GM06990 (cell line): ENCODE results near the gene SRPX.

ENCODE experiments used
- DNase-seq: peaks from one replicate; pipeline ENCODE4 v3.0.0-alpha.2; 2011; ENCODE audit not compliant: insufficient read length; ENCODE audit errors: extremely low read depth
- H3K27me3 ChIP-seq: replicated peaks from 2 replicates; pipeline ENCODE4 v1.6.0; 2011; ENCODE audit warnings: low read length; ENCODE audit not compliant: control insufficient read depth, insufficient read depth
- H3K36me3 ChIP-seq: 2 replicates; pipeline ENCODE4 v1.5.1; 2011; ENCODE audit warnings: low read length; ENCODE audit not compliant: control insufficient read depth, insufficient read depth
- H3K4me3 ChIP-seq: replicated peaks from 2 replicates; pipeline ENCODE4 v1.5.1; 2011; ENCODE audit warnings: low read depth, mild to moderate bottlenecking, control low read depth, low read length
- CTCF ChIP-seq: IDR thresholded peaks from 2 replicates; pipeline ENCODE4 v1.5.1; 2011; ENCODE audit warnings: low read length, control low read depth, mild to moderate bottlenecking, inconsistent platforms; ENCODE audit not compliant: insufficient read depth, poor library complexity, severe bottlenecking

The SRPX gene

GRCh38 chrX:38178396-38178795 is 42.3 kb downstream of the SRPX start:
- TF ChIP-seq CTCF, result no peak
- H3K27me3 ChIP-seq, result no peaks in the 10 kb centered on the region
- DNase-seq, result no peak
- no peaks in the 10 kb centered on the region for H3K36me3 ChIP-seq
- no peak overlapping the region for H3K4me3 ChIP-seq

- DNase-seq, result no peak
- TF ChIP-seq CTCF, result peak; percentile 53
- Histone ChIP-seq H3K4me3 (no peak overlapping the region), H3K27me3 (no peaks in the 10 kb centered on the region), H3K36me3 (no peaks in the 10 kb centered on the region)
Observed at GRCh38 chrX:38175139-38175538, 45.5 kb downstream of the SRPX start.

GRCh38 chrX:38172596-38172995 is 48.1 kb downstream of the SRPX start:
- DNase-seq, result no peak
- no peak for TF ChIP-seq CTCF
- H3K4me3 ChIP-seq, result no peak overlapping the region

GRCh38 chrX:38170556-38170955 is 50.1 kb downstream of the SRPX start:
- H3K36me3 ChIP-seq, result no peaks in the 10 kb centered on the region

More at GRCh38 chrX:38172596-38172995, 48.1 kb downstream of the SRPX start:
- no peaks in the 10 kb centered on the region for H3K36me3 ChIP-seq
- no peaks in the 10 kb centered on the region for H3K27me3 ChIP-seq

GRCh38 chrX:38166478-38167083 is 54.1 kb downstream of the SRPX start:
- Histone ChIP-seq H3K36me3 (no peaks in the 10 kb centered on the region), H3K4me3 (no peak overlapping the region), H3K27me3 (no peaks in the 10 kb centered on the region)
- DNase-seq, result no peak
- peak; percentile 60 for TF ChIP-seq CTCF

More at GRCh38 chrX:38170556-38170955, 50.1 kb downstream of the SRPX start:
- Histone ChIP-seq H3K4me3 (no peak overlapping the region), H3K27me3 (no peaks in the 10 kb centered on the region)
- DNase-seq, result no peak
- no peak for TF ChIP-seq CTCF

- no peak for TF ChIP-seq CTCF
- no peak for DNase-seq
- H3K36me3 ChIP-seq, result no peaks in the 10 kb centered on the region
- H3K27me3 ChIP-seq, result no peaks in the 10 kb centered on the region
- H3K4me3 ChIP-seq, result no peak overlapping the region
Observed at GRCh38 chrX:38165023-38165422, 55.6 kb downstream of the SRPX start.
